C4-2B (cell line): ENCODE data around the gene NADSYN1.

Experiments
- H3K27ac ChIP-seq: fragments of 450-650 bp; 2 replicates; pipeline ENCODE4 v1.5.1; 2017
- ZFX ChIP-seq: fragments of 450-650 bp; IDR thresholded peaks from 2 replicates; pipeline ENCODE4 v1.6.1; 2017
- TF ChIP-seq, protein P1 (sequence below): fragments of 450-650 bp; conservative IDR thresholded peaks from 2 replicates; pipeline ENCODE4 v1.5.1; 2017; ENCODE audit warnings: mild to moderate bottlenecking

Gene NADSYN1

DNA sequence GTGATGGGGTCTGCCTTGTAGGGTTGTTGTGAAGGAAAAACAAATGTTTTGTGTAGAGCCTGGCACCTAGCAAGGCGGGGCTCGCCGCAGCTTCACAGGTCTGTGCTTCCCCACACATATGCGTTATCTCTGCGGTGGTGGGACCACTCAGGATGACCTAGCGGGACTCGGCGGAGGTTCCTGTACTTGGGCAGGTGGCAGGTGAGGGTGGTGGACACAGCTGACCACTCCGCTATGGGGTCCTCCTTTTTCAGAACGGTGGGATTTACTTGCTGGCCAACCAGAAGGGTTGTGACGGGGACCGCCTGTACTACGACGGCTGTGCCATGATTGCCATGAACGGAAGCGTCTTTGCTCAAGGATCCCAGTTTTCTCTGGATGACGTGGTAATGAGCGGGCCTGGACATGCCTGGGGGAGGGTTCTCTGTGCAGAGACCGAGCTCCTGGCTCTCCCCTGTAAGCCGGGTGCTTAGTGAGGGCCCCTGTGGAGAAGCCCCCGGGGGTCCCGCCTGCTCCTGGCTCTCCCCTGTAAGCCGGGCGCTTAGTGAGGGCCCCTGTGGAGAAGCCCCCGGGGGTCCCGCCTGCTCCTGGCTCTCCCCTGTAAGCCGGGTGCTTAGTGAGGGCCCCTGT, 21.3 kb downstream of the NADSYN1 start:
- TF ChIP-seq, protein P1, sequence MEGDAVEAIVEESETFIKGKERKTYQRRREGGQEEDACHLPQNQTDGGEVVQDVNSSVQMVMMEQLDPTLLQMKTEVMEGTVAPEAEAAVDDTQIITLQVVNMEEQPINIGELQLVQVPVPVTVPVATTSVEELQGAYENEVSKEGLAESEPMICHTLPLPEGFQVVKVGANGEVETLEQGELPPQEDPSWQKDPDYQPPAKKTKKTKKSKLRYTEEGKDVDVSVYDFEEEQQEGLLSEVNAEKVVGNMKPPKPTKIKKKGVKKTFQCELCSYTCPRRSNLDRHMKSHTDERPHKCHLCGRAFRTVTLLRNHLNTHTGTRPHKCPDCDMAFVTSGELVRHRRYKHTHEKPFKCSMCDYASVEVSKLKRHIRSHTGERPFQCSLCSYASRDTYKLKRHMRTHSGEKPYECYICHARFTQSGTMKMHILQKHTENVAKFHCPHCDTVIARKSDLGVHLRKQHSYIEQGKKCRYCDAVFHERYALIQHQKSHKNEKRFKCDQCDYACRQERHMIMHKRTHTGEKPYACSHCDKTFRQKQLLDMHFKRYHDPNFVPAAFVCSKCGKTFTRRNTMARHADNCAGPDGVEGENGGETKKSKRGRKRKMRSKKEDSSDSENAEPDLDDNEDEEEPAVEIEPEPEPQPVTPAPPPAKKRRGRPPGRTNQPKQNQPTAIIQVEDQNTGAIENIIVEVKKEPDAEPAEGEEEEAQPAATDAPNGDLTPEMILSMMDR = no peak
- TF ChIP-seq ZFX = no peak
- no peak overlapping the region for H3K27ac ChIP-seq

DNA sequence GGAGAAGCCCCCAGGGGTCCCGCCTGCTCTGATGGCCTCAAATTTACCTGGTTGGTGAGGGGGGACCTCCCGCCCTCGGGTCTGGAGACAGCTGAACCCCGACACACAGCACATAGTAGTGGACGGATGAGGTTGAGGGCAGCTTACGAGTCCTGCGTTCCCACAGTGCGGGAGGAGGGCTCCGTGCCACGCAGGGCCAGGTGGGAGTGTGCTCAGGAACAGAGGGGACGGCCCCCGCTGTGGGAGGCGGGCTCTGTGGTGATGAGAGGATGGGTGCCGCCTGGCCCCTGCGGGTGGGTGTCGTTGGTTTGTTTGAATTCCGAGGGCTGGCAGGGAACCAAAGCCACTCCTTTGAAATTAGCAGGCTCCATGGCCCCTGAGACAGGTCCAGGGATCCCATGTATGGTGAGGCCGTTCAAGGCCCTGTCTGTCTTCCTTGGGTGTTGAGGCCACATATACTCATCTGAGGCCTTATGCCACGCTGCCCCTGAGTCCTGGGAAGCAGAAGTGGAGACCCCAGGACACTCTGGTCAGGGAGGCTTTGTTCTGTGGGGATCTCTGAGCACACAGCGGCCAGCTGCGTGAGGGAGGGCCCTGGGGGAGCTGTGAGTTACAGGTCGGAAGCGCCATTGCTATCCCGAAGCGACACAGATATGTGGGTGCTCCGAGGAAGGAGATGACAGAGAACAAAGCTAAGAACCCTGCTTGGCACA, 21.9 kb downstream of the NADSYN1 start:
- H3K27ac ChIP-seq = no peak overlapping the region
- TF ChIP-seq, protein P1 = no peak
- no peak for TF ChIP-seq ZFX

DNA sequence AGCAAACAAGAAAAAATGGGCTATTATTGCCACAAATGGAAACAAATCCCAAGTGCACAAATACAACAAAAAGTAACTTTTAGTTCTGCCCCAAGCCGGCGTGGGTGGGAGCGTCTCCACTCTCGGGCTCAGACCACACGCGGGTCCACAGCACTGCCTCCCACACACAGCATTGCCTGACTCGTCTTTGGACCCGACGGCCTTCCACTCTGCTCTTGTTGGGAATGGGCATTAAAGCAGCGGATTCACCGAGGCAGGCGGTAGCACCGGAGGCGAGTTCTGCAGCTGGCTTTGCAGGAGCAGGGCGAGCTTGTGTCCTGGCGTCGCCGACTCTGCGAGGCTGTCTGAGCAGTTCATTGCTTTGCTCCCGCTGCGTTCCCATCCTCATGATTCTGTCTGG, 23.0 kb downstream of the NADSYN1 start:
- no peak overlapping the region for H3K27ac ChIP-seq
- TF ChIP-seq, protein P1 = no peak
- no peak for TF ChIP-seq ZFX

DNA sequence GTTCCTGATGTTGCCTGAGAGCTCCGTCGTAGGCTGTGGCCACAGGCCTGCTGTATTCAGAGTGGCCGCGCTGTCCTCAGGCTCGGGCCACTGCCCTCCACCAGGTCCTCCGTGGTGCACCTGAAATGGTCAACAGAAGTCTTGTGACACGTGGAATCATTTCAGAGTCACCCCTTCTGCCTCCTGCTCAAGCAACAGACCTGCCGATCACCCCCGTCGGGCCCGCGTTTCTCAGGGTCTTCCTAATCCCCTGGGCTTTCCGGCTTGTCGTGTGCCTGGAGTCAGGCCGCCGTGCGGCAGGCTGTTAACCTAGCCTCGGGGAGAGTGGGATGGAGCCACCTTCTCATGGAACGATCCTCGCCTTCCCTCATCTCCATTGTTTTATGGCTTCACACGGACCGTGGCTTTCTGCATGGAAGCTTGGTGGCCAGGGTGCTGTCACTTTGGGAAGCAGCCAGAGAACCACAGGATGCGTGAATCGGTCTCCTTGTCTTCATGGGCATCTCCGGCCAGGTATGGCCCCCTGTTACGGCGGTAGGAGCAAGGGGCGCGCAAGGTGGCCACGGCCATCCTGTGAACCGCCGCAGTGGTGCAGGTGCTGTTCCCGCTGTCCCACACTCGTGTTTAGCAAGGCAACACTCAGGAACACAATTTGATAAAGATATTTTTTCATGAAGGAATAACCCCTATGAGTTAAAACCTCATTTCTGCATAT, 24.1 kb downstream of the NADSYN1 start:
- no peak for TF ChIP-seq ZFX
- TF ChIP-seq, protein P1 = no peak
- no peak overlapping the region for H3K27ac ChIP-seq

DNA sequence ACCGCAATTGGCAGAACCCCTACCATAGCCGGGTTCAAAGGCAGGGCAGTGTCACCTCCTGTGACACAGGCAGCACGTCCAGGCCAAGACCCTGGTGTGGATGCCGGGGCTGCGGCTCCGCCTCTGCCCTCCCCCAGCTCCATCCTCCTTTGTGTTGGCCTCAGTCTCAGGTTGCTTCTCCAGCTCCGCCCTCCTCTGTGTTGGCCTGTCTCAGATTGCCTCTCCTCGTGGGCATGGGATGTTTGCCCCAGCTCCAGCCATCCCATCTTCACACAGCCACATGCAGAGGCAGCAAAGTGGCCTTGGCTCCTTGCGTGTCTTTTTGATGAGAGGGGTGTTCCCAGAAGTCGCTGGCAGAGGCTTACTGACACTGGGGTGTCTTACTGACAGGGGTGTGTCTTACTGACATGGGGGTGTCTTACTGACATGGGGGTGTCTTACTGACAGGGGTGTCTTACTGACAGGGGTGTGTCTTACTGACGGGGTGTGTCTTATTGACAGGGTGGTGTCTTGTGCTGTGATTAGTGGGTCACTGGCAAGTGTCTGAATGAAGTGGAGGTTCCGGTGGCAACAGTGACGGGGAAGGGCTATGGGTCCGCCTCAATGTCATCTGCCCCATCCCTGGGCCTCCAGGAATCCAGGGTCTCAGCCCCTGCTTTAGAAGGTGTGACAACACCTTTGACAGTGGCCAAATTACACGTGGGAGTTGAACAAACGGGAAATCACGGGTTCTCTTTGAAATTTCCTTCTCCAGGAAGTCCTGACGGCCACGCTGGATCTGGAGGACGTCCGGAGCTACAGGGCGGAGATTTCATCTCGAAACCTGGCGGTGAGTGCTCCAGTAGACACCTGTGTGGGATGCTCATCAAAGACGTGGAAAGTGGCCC, 24.9 kb downstream of the NADSYN1 start:
- H3K27ac ChIP-seq = no peak overlapping the region

DNA sequence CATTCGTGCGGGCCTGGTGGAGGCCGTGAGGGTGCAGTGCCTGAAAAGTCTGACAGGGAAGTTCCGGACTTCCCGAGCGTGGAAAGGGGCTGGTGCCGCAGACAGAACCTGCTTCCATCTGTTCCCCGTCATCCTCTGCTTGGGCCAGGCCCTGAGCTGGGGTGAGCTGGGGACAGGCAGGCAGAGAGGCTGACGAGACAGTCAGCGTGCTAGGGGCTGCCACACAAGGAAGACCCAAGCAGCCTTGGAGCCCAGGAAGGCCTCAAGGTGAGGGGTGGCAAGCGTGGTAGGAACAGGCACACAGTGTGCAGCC, 25.5 kb downstream of the NADSYN1 start:
- H3K27ac ChIP-seq = no peak overlapping the region
- TF ChIP-seq, protein P1 = no peak
- no peak for TF ChIP-seq ZFX

More for the DNA sequence above, 24.9 kb downstream of the NADSYN1 start:
- TF ChIP-seq, protein P1 = no peak
- TF ChIP-seq ZFX = no peak
